Panc1 (cell line): ENCODE results near the gene TNFAIP2. TPM values are rescaled to one million over a fixed set of nuclear protein-coding genes. Genes with fewer than 3 reads are reported as not detected.
A peak's percentile ranks its signal among the peaks of the same experiment; 100 is the strongest.

Experiments used
- ATAC-seq: fragments of 200-7000 bp; cut with Tn5 transposase; 2 replicates; pipeline ENCODE4 v1.9.1; 2020; ENCODE audit warnings: mild to moderate bottlenecking, moderate library complexity
- BruUV-seq: library from RNA; stranded (reverse); fragments of 400-500 nt; replicated peaks from 2 replicates; lab custom pipeline; 2021; lab: Mats Ljungman, UMichigan
- CTCF ChIA-PET: fragments of 300-600 bp; sonication (Branson Sonifier 250); formaldehyde crosslinking; loops from one replicate; lab custom pipeline; 2022; ENCODE audit warnings: antibody characterized with exemption; lab: Charles Lee
- POLR2A ChIA-PET: fragments of 300-600 bp; sonication (Branson Sonifier 250); formaldehyde crosslinking; loops from one replicate; lab custom pipeline; 2022; ENCODE audit warnings: antibody characterized with exemption; lab: Charles Lee
- DNase-seq: peaks from one replicate; pipeline ENCODE4 v3.0.0-alpha.2; 2010; ENCODE audit warnings: low read depth, low spot score
- H3K27ac ChIP-seq: 2 replicates; pipeline ENCODE4 v1.5.1; 2011; ENCODE audit warnings: mild to moderate bottlenecking, low read length, inconsistent platforms
- H3K27me3 ChIP-seq: fragments of 200-500 bp; sonication (Bioruptor generic); 2 replicates; pipeline ENCODE4 v1.6.0; 2014; ENCODE audit warnings: low read length, inconsistent platforms; ENCODE audit not compliant: control insufficient read depth, insufficient read depth
- H3K36me3 ChIP-seq: fragments of 200-500 bp; sonication (Bioruptor generic); 2 replicates; pipeline ENCODE4 v1.5.1; 2014; ENCODE audit warnings: inconsistent platforms, mild to moderate bottlenecking, low read length, moderate library complexity; ENCODE audit not compliant: control insufficient read depth, insufficient read depth
- H3K4me1 ChIP-seq: 2 replicates; pipeline ENCODE4 v1.5.1; 2011; ENCODE audit warnings: inconsistent platforms, mild to moderate bottlenecking, low read length, moderate library complexity; ENCODE audit not compliant: control insufficient read depth, insufficient read depth
- H3K4me3 ChIP-seq, 2 experiments: 2 replicates each; pipeline ENCODE4 v1.5.1; 2011 to 2012; ENCODE audit warnings: low read depth in 2 of 2, low read length in 2 of 2, mild to moderate bottlenecking in 2 of 2, inconsistent platforms in 1 of 2, moderate library complexity in 1 of 2
- H3K9me3 ChIP-seq: fragments of 200-500 bp; sonication (Bioruptor generic); 2 replicates; pipeline ENCODE4 v1.5.1; 2014; ENCODE audit warnings: low read depth, mild to moderate bottlenecking, inconsistent platforms, low read length, moderate library complexity; ENCODE audit not compliant: control insufficient read depth, insufficient read depth
- POLR2AphosphoS5 ChIP-seq: IDR thresholded peaks from 2 replicates; pipeline ENCODE4 v1.6.1; 2012; ENCODE audit warnings: mild to moderate bottlenecking, low read depth, low read length, moderate library complexity
- SIN3A ChIP-seq: IDR thresholded peaks from 2 replicates; pipeline ENCODE4 v1.6.1; 2012; ENCODE audit warnings: low read depth, mild to moderate bottlenecking, low read length, moderate library complexity, borderline replicate concordance; ENCODE audit not compliant: insufficient read depth
- TCF7L2 ChIP-seq: IDR thresholded peaks from 2 replicates; pipeline ENCODE4 v1.6.1; 2011; ENCODE audit warnings: mild to moderate bottlenecking, low read depth, low read length, inconsistent platforms
- in situ Hi-C: cut with HindIII; loops from 2 replicates; pipeline ENCODE4 v1.10.0; 2016; ENCODE audit warnings: low sequenced_read_pairs, low pct_unique_long_range_greater_than_20kb
- intact Hi-C: fragments of 100-400 bp; cut with micrococcal nuclease; formaldehyde crosslinking; loops from one replicate; pipeline ENCODE4 v1.10.0; 2022; ENCODE audit not compliant: unreplicated experiment
- total RNA-seq: library from RNA; stranded (reverse); gene quantifications from one replicate; pipeline ENCODE4 v1.2.1, GENCODE V29; 2021; ENCODE audit not compliant: unreplicated experiment
- TF ChIP-seq, protein P1 (sequence below), 2 experiments: IDR thresholded peaks; 2 replicates each; pipeline ENCODE4 v1.6.1; 2011 to 2012; ENCODE audit warnings: low read depth in 2 of 2, control low read depth in 1 of 2, low read length in 1 of 2, mild to moderate bottlenecking in 1 of 2, moderate library complexity in 1 of 2; ENCODE audit not compliant: insufficient read depth in 1 of 2
- TF ChIP-seq, protein P2 (sequence below): fragments of 450-650 bp; IDR thresholded peaks from 2 replicates; pipeline ENCODE4 v1.5.1; 2017; ENCODE audit warnings: mild to moderate bottlenecking

Gene TNFAIP2
- total RNA-seq, 1 experiment from 2014 or later, result 491 TPM

DNA sequence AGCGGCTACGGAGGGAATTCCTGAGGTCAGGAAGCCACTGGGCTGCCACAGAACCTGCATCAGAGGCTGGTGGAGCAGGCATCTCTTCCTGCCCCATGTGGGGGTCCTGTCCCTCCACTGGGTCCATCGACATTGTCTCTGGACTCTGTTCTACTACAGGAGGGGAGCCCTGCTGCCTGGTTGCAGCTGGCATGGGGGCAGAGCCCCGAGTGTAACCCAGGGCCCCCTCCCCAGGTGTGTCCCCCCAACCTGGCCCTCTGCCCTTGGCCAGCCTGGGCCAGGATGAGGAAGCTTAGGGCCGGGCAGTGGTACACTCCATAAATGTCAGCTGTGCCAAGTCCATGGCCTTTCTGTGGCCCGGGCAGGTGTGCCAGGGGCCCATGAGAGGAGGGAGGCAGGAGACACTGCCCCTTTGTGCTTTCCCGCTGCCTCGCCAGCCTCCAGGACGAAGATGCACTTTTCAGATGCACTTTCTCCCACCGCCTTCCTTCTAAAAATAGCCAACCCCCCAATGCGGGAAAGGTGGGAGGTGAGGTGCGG, 32.7 kb upstream of the TNFAIP2 start:
- Histone ChIP-seq H3K4me1 (no peaks in the 10 kb centered on the region), H3K27me3 (no peaks in the 10 kb centered on the region), H3K36me3 (no peaks in the 10 kb centered on the region), H3K4me3 (no peak overlapping the region), H3K27ac (no peak overlapping the region), H3K9me3 (no peaks in the 10 kb centered on the region)
- BruUV-seq, result no TSS peak
- DNase-seq (no peak), ATAC-seq (no peak)
- in situ Hi-C loops, result no loop called here
- intact Hi-C loops, result no loop called here
- CTCF ChIA-PET, result no interaction called here
- TF ChIP-seq SIN3A (no peak), POLR2AphosphoS5 (no peak), TCF7L2 (no peak)
- TF ChIP-seq, protein P1, sequence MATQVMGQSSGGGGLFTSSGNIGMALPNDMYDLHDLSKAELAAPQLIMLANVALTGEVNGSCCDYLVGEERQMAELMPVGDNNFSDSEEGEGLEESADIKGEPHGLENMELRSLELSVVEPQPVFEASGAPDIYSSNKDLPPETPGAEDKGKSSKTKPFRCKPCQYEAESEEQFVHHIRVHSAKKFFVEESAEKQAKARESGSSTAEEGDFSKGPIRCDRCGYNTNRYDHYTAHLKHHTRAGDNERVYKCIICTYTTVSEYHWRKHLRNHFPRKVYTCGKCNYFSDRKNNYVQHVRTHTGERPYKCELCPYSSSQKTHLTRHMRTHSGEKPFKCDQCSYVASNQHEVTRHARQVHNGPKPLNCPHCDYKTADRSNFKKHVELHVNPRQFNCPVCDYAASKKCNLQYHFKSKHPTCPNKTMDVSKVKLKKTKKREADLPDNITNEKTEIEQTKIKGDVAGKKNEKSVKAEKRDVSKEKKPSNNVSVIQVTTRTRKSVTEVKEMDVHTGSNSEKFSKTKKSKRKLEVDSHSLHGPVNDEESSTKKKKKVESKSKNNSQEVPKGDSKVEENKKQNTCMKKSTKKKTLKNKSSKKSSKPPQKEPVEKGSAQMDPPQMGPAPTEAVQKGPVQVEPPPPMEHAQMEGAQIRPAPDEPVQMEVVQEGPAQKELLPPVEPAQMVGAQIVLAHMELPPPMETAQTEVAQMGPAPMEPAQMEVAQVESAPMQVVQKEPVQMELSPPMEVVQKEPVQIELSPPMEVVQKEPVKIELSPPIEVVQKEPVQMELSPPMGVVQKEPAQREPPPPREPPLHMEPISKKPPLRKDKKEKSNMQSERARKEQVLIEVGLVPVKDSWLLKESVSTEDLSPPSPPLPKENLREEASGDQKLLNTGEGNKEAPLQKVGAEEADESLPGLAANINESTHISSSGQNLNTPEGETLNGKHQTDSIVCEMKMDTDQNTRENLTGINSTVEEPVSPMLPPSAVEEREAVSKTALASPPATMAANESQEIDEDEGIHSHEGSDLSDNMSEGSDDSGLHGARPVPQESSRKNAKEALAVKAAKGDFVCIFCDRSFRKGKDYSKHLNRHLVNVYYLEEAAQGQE (IDR thresholded peaks at IDR 0.05; ENCODE audit: insufficient read depth in 1 of 2, low read depth in 2 of 2, low read length in 1 of 2), result no peak
- TF ChIP-seq, protein P2, sequence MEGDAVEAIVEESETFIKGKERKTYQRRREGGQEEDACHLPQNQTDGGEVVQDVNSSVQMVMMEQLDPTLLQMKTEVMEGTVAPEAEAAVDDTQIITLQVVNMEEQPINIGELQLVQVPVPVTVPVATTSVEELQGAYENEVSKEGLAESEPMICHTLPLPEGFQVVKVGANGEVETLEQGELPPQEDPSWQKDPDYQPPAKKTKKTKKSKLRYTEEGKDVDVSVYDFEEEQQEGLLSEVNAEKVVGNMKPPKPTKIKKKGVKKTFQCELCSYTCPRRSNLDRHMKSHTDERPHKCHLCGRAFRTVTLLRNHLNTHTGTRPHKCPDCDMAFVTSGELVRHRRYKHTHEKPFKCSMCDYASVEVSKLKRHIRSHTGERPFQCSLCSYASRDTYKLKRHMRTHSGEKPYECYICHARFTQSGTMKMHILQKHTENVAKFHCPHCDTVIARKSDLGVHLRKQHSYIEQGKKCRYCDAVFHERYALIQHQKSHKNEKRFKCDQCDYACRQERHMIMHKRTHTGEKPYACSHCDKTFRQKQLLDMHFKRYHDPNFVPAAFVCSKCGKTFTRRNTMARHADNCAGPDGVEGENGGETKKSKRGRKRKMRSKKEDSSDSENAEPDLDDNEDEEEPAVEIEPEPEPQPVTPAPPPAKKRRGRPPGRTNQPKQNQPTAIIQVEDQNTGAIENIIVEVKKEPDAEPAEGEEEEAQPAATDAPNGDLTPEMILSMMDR, result no peak
- POLR2A ChIA-PET, result no interaction called here

DNA sequence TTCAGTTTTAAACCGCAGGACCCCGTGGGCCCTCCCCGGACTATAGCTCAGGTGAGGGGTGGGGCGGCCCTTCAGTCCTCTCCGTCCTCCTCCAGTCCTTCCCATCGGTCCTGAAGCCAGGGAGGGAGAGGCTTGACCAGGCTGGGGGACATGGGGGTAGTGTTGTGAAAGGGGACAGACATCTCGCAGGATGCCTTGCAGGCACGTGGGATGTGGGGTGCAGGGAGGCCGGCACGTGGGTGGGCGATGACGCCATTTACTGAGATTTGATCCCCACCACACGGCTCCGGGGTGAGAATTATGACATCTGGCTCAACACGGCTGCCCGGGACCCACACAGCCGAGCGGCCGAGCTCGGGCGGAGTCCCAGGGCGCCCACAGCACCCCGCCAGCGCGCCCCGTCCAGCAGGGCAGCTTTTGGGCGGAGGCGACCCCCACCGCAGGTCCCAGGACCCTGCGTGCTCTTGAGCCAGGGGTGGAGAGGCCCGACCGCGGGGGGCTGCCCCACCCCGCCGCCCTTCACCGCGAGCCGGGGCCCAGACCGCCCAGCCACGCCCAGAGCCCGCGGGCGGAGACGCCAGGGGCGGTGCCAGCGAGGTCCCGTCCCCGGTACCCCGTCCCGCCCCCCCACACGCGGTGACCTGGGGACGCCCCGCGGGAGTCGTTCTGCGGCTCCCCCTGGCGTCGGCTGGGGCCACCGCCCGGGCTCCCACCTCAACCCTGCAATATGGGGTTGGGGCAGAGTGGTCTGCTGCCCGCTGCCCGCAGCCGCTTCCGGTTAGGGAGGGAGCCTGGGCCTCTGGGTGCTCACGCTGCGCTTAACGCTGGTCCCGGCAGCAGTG, 32.0 kb upstream of the TNFAIP2 start:
- in situ Hi-C loops, result no loop called here
- intact Hi-C loops, result no loop called here
- BruUV-seq, result no TSS peak

More for the DNA sequence above, 32.0 kb upstream of the TNFAIP2 start:
- ChIA-PET POLR2A (no interaction called here), CTCF (no interaction called here)
- Histone ChIP-seq H3K9me3 (no peaks in the 10 kb centered on the region), H3K27ac (peak overlapping the region; percentile 63; the same call in 1 of the 2 replicates), H3K4me3 (peak overlapping the region; percentile 26 to 42), H3K36me3 (no peaks in the 10 kb centered on the region), H3K4me1 (no peaks in the 10 kb centered on the region), H3K27me3 (no peaks in the 10 kb centered on the region)
- ATAC-seq, result peak; percentile 73
- no peak for DNase-seq
- TF ChIP-seq POLR2AphosphoS5, result no peak
- TF ChIP-seq, protein P2, result peak; percentile 79; the same call in 1 of the 2 replicates
